ENCODE measurements around the gene NPM3. TPM values are rescaled to one million over a fixed set of nuclear protein-coding genes. Genes with fewer than 3 reads are reported as not detected.

The NPM3 gene
- total and polyA plus RNA-seq, 2 of the 13 experiments (the other 11 are each of a cell fraction or from before 2014, with no cell fraction given) = 47.6 to 129 TPM

DNA sequence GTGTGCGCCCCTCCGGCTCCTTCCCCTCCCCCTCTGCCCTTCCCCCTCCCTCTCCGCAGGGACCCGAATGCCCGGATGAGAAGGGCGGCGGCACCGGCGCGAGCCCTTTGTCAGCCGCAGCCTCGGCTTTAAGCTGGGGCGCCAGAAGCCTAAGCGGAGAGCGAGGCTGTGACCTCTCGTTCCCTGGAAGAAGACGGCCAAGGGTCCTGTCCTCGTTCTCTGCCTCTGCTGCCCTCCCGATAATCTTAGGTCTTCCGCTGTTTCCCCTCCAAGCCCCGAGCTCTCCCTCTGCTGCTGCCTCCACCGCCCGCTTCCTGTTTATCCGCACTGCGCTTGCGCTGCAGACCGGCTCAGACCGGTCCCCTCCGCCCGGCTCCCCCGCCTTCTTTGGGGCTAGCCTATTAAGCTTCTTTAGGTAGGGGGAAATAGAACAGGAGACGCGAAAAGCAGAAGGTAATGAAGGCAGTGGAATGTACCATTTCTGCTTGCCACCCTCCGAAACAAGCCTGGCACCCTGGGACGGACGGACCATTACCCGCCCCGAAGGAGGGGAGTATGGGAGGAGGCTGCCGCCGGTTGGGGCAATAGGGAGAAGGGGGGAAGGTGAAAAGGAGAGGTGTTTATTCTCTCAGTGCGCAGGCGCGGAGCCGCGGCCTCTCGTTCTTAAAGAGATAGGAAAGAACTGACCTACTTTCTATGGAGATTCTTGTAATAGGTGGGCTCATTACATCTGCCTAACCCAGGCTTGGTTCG lies 35.0 kb upstream of the NPM3 start, which contains the start of gene OGA (continued):
- TF ChIP-seq CREB3 (CRISPR knock-in tag; IDR thresholded peaks at IDR 0.05) (no peak; the same call in 1 of the 2 replicates), KAT8 (CRISPR knock-in tag; IDR thresholded peaks at IDR 0.05) (peak; percentile 81), ZKSCAN1 (IDR thresholded peaks at IDR 0.05; ENCODE audit: low read length) (no peak), HNRNPH1 (optimal IDR thresholded peaks at IDR 0.05; ENCODE audit: low read depth, low read length) (no peak), ZNF326 (CRISPR knock-in tag; IDR thresholded peaks at IDR 0.05; ENCODE audit: borderline replicate concordance) (no peak), SKI (IDR thresholded peaks at IDR 0.05; ENCODE audit: partially characterized antibody) (no peak), BRF2 (CRISPR knock-in tag; IDR thresholded peaks at IDR 0.05) (no peak), ZNF207 (IDR thresholded peaks at IDR 0.05; ENCODE audit: borderline replicate concordance) (no peak), FOXA3 (CRISPR knock-in tag; IDR thresholded peaks at IDR 0.05) (peak; percentile 63), ZSCAN29 (CRISPR knock-in tag; conservative IDR thresholded peaks at IDR 0.05) (no peak), RXRB (CRISPR knock-in tag; IDR thresholded peaks at IDR 0.05; ENCODE audit: borderline replicate concordance) (0 out of 2 replicates have a peak, but pooled peaks have one; percentile 41), ZNF354B (CRISPR knock-in tag; IDR thresholded peaks at IDR 0.05) (no peak), MTF1 (CRISPR knock-in tag; IDR thresholded peaks at IDR 0.05) (no peak), ZBTB2 (CRISPR knock-in tag; IDR thresholded peaks at IDR 0.05; ENCODE audit: low read depth) (no peak), ZC3H4 (CRISPR knock-in tag; IDR thresholded peaks at IDR 0.05; ENCODE audit: borderline replicate concordance) (no peak), GFI1 (CRISPR knock-in tag; IDR thresholded peaks at IDR 0.05; ENCODE audit: borderline replicate concordance) (peak; percentile 14; the same call in 1 of the 2 replicates), HIVEP1 (CRISPR knock-in tag; IDR thresholded peaks at IDR 0.05) (no peak), TBX2 (CRISPR knock-in tag; IDR thresholded peaks at IDR 0.05; ENCODE audit: borderline replicate concordance) (peak; percentile 83), ZMYM4 (CRISPR knock-in tag; IDR thresholded peaks at IDR 0.05) (peak; percentile 37; the same call in 1 of the 2 replicates), TP53 (CRISPR knock-in tag; conservative IDR thresholded peaks at IDR 0.05) (0 out of 2 replicates have a peak, but pooled peaks have one; percentile 58), ZSCAN31 (CRISPR knock-in tag; IDR thresholded peaks at IDR 0.05; ENCODE audit: low read depth) (peak; percentile 2; the same call in 1 of the 2 replicates)
- TF ChIP-seq, protein P1, sequence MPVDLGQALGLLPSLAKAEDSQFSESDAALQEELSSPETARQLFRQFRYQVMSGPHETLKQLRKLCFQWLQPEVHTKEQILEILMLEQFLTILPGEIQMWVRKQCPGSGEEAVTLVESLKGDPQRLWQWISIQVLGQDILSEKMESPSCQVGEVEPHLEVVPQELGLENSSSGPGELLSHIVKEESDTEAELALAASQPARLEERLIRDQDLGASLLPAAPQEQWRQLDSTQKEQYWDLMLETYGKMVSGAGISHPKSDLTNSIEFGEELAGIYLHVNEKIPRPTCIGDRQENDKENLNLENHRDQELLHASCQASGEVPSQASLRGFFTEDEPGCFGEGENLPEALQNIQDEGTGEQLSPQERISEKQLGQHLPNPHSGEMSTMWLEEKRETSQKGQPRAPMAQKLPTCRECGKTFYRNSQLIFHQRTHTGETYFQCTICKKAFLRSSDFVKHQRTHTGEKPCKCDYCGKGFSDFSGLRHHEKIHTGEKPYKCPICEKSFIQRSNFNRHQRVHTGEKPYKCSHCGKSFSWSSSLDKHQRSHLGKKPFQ (CRISPR knock-in tag; IDR thresholded peaks at IDR 0.05; ENCODE audit: insufficient replicate concordance) = no peak
- TF ChIP-seq, protein P2, sequence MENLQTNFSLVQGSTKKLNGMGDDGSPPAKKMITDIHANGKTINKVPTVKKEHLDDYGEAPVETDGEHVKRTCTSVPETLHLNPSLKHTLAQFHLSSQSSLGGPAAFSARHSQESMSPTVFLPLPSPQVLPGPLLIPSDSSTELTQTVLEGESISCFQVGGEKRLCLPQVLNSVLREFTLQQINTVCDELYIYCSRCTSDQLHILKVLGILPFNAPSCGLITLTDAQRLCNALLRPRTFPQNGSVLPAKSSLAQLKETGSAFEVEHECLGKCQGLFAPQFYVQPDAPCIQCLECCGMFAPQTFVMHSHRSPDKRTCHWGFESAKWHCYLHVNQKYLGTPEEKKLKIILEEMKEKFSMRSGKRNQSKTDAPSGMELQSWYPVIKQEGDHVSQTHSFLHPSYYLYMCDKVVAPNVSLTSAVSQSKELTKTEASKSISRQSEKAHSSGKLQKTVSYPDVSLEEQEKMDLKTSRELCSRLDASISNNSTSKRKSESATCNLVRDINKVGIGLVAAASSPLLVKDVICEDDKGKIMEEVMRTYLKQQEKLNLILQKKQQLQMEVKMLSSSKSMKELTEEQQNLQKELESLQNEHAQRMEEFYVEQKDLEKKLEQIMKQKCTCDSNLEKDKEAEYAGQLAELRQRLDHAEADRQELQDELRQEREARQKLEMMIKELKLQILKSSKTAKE (CRISPR knock-in tag; IDR thresholded peaks at IDR 0.05; ENCODE audit: borderline replicate concordance) = no peak

Data from HepG2 (cell line).